Measurements from ENCODE around the gene KCNH4. TPM values are rescaled to one million over a fixed set of nuclear protein-coding genes. Genes with fewer than 3 reads are reported as not detected.

The KCNH4 gene
- total and polyA plus RNA-seq, 9 of the 15 experiments (the other 6 are each of a cell fraction or from before 2014, with no cell fraction given) = 0.10 to 1.8 (median 0.50) TPM

GRCh38 chr17:42183741-42184711 lies 3.1 kb upstream of the KCNH4 start (continued):
- TF ChIP-seq NR2C2 (CRISPR knock-in tag; IDR thresholded peaks at IDR 0.05) (no peak), NR2C2 (tag; IDR thresholded peaks at IDR 0.05) (peak; percentile 43; the same call in 1 of the 2 replicates), MYBL2 (IDR thresholded peaks at IDR 0.05; ENCODE audit: low read depth) (no peak), MYBL2 (CRISPR knock-in tag; IDR thresholded peaks at IDR 0.05; ENCODE audit: borderline replicate concordance) (no peak), TGIF2 (CRISPR knock-in tag; IDR thresholded peaks at IDR 0.05) (no peak), ARID1B (IDR thresholded peaks at IDR 0.05) (no peak), TCF3 (CRISPR knock-in tag; IDR thresholded peaks at IDR 0.05) (no peak), CREB5 (CRISPR knock-in tag; IDR thresholded peaks at IDR 0.05) (no peak), MTA3 (IDR thresholded peaks at IDR 0.05; ENCODE audit: borderline replicate concordance) (peak; percentile 54; the same call in 1 of the 2 replicates), ELF4 (CRISPR knock-in tag; IDR thresholded peaks at IDR 0.05) (no peak), ARID3B (CRISPR knock-in tag; IDR thresholded peaks at IDR 0.05; ENCODE audit: borderline replicate concordance) (no peak), MTA1 (IDR thresholded peaks at IDR 0.05; ENCODE audit: borderline replicate concordance) (no peak), VEZF1 (CRISPR knock-in tag; IDR thresholded peaks at IDR 0.05) (peak; percentile 52; the same call in 1 of the 2 replicates), MBD2 (IDR thresholded peaks at IDR 0.05; ENCODE audit: borderline replicate concordance, low read depth) (no peak), XRCC5 (IDR thresholded peaks at IDR 0.05; ENCODE audit: low read depth, low read length) (0 out of 2 replicates have a peak, but pooled peaks have one; percentile 23), CREB3L1 (IDR thresholded peaks at IDR 0.05; ENCODE audit: borderline replicate concordance, low read depth) (peak; percentile 57; the same call in 1 of the 2 replicates), MTF1 (CRISPR knock-in tag; IDR thresholded peaks at IDR 0.05; ENCODE audit: borderline replicate concordance) (no peak), NR2C1 (IDR thresholded peaks at IDR 0.05) (no peak), NR2C1 (tag; IDR thresholded peaks at IDR 0.05) (no peak)

Measured in K562 (cell line).